ENCODE results near the gene HPSE2.

The HPSE2 gene

DNA sequence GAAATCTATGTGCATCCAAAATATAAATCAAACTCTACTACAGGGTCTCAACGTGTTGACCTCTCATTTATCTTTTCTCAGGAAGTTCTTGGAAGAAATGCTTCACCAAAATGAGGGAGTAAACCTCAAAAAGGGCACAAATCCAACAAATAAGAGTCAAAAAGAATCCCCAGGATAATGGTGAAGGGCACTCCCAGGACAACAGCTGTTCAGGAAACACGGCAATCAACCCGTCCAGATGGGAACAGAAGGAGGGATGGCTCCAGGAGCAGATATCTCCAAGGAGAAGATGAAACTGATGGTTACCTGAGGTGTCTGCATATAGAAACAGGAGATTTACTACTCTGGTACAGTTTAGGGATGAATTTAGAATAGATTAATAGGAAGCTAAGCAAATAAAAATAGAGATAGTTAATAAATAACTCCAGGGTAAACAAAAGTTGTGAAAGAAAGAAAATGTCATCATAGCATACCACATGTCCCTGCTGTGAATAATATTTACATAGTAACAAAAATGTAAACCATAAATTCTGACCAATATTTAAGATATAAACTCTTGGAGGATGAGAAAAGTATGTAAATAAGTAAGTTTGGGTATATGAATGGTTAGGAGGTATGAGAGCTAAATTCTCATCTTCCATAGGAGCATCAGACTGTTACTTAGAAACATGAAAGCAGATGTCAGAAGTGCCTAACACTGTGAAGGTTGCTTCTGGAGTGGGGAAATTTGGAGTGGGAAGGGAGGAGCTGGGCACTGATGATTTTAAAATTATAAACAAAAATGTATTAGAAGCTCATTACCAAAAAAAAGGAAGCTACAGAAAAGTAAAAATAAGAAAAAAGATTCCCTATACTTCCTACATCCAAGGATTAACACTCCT lies 551.4 kb downstream of the HPSE2 start:
- no peak for DNase-seq (ENCODE audit: low read depth in 2 of 2)

DNA sequence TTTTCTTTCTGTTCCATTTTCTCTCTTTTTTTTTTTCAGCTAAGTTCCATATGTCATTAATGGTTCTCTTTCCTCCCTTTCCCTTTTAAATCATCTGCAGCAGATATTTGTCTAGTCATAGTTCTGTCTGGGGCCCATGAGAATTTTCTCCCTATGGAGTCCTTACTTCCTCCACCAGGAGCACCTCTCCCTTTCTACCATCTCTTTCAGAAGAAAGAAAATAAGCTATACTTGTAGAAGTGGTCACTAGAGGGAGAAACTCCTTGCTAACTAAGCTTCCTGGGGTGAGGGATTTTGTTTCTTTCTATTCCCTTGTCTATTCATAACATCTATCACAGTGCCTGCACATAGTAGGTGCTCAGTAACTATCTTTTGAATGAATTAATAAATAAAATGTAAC lies 558.8 kb downstream of the HPSE2 start:
- no peak for DNase-seq (ENCODE audit: low read depth in 2 of 2)

DNA sequence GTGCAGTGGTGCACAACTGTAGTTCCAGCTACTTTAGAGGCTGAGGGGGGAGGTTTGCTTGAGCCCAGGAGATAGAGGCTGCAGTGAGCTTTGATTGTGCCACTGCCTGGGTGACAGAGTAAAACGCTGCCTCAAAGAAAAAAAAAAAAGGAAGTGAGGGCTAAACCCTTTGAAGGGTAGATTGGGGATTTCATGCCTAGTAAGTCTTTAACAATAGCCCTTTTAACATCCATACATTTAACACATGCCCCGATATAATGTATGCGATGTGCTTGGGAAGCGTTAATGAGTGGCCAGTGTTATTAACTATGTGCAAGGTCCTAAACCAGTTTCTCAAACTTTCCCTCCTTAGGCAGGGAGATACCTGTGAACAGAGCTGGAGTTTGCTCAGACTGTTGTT lies 559.8 kb downstream of the HPSE2 start:
- no peak for DNase-seq (ENCODE audit: low read depth in 2 of 2)

DNA sequence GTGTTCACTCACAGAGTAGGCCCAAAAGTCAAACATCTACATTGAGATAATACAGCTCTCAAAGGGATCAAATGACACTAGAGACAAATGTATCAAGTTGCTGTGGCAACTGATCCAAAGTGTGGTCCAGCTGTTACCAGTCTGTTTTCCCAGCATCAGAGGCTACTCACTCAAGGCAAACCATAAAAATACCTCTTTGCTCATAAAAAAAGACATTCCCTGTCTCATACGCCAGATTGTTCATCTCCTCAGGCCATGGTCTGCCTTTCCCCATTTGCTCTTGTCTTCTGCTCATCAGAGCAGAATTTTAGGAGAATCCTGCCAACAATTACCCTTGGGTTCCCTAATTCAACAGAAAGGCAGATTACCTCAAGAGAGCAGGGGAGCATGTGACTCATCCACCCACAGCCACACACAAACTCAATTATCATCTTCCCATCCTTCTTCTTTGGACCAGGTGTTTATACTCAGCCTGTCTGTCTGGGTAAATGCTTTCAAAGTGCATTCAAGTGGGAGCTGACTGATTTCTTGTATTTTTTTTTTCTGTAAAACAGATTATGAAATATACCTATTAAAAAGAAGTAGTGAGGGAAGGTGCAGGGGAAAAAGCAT lies 562.4 kb downstream of the HPSE2 start:
- DNase-seq (ENCODE audit: low read depth in 2 of 2): no peak

DNA sequence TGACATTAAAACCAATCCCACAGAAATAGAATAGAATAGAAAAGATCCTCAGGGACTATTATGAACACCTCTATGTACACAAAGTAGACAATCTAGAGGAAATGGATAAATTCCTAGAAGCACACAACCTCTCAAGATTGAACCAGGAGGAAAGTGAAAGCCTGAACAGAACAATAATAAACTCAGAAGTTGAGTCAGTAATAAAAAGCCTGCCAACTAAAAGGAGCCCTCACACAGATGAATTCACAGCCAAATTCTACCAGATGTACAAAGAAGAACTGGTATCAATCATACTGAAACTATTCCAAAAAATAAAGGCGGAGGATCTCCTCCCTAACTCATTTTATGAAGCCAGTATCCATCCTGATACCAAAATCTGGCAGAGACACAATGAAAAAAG lies 568.6 kb downstream of the HPSE2 start:
- no peak for DNase-seq (ENCODE audit: low read depth in 2 of 2)

DNA sequence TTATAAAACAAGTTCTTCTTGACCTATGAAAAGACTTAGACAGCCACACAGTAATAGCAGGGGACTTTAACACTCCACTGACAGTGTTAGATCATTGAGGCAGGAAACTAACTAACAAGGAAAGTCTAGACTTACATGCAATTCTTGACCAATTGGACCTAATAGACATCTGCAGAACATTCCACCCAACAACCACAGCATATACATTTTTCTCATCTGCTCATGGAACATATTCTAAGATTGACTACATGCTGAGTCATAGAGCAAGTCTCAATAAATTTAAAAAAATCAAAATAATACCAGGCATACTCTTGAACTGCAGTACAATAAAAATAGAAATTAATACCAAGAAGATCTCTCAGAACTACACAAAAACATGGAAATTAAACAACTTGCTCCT lies 569.4 kb downstream of the HPSE2 start:
- no peak for DNase-seq (ENCODE audit: low read depth in 2 of 2)

DNA sequence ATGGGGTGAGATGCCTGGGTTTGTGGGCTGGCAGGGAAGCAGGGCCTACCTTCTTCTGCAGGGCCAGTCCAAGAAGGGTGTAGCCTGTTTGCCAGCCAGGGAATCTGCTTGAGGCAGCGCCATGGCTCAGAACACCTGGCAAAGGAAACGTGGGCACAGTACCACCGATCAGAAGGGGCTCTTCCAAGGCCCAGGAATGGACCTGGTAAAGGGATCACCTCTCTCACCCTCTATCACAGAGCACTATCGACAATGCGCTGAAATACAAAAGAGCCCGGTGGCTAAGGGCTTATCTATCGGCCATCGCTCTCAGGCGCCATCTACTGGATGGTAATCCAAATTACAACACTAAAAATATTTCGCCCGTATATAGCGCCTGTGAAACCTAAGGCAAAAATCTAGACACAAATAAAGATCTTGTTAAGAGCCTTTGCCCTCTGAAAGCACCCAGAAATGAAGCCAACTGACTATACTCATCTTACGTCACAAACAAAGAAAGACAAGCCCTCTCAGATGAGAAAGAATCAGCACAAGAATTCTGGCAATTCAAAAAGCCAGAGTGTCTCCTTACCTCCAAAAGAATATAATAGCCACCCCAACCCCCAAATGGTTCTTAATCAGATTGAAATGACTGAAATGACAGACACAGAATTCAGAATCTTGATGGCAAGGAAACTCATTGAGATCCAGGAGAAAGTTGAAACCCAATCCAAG lies 571.2 kb downstream of the HPSE2 start:
- DNase-seq (ENCODE audit: low read depth in 2 of 2): peak; percentile 3 to 4

DNA sequence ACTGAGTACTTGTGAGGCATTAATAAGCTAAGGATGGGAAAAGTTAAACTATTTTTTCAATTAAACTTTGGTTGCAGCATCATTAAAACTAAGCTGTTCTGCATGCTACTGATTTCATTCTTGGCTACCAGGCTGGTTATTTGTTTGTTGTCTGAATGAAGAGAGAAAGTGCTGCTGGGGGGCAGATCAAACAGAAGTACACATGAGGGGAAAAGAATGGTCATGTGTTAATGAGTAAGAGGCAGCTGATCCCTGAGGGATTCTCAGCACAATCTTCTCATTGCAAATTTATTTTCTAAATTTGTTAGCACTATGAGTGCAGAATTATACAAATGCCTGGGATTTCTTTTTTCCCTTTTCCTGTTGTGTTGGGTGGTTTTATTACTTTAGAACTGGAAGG lies 575.7 kb downstream of the HPSE2 start:
- DNase-seq (ENCODE audit: low read depth in 2 of 2): no peak

DNA sequence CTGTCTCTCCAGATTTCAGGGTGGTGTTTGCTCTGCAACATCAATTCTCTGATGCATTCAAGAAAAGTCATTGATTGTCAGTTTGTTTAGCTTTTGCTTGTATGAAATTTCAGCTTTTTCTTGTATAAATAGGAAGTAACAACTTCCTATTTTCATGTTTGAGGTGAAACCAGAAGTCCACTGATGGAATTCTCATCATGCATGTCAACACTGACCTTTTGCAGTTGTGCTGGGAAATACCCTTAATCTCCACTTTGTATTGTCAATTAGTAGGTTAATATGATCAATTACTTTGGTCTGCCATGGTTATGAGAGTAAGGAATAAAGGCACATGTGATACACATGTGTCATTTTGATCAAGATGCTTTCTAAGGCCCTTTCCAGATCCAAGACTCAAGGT lies 580.2 kb downstream of the HPSE2 start:
- DNase-seq (ENCODE audit: low read depth in 2 of 2): no peak

DNA sequence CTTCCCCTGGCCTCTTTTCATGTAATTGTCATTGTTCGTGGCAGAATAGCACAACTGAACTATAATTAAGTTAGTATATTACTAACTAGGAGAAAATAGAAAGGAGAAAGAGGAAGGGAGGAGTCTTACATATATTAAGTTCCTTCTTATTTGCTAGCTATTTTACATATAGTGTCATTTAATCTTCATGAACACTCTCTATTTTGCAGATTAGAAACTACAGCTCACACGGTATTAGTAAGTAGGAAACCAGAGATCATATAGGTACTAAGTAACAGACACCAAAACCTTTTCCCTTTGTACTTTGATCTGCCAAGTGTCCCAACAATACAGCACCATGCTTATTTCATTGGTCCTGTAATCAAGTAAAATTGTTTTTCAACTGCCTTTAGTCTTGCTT lies 586.5 kb downstream of the HPSE2 start:
- DNase-seq (ENCODE audit: low read depth in 2 of 2): no peak

DNA sequence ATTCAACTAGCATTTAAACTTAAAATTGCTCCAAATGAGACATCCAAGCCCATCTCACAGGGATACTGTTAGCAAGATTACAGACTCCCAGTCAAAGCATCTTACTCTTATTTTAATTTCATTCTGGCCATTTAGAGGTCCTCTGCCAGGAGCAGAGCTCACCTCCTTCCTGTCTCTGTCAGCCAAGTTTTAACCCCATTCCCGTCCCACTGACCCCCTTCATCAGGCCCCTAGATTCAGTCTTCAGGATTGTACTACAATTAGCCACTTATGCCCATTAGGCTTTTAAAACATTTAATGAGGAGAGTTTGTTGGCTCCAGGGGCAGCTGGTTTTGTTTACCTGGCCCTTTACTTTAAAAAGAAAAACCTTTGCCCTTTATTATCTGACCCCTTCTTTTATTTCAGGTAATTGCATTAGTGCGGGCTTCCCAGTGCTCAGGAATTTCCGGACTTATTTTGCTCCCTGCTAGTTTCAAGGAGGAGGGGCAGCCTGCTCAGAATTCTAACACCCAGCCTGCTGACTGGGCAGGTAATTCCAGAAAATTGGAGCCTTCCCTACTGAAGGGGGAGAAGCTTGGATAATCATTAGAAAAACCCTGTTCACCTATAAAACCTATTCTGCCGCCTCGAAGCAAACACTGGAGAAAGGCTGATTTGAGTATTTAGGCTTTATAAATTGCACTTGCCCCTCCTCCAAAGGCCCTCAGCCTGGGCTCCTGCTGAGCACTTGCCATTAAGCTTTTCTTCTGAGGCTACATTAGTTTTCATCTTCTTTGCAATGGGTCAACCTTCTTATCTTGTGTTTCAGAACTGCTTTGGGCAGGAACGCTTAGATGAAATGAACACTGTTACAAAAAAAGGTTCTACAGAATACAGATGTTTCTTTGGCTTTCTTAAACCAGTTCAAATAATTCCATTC lies 588.4 kb downstream of the HPSE2 start:
- no peak for DNase-seq (ENCODE audit: low read depth in 2 of 2)

DNA sequence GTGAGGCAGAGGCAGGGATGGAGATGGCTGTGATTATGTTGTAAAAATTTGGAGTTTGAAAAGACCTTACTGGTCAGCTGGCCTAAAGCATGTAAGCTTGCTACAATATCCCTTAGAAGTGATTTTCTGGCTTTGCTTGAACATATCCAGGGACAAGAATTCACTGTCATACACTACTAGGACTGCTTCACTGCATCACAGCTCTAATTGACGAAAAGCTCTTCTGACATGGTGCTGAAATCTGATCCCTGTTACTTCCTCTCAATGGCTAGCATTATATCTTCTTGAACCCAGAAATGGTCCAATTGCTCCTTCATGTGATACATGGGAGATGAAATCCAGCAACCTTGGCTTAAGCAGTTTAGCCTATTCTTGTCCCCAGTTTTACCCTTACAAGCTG lies 591.2 kb downstream of the HPSE2 start:
- DNase-seq (ENCODE audit: low read depth in 2 of 2): no peak

DNA sequence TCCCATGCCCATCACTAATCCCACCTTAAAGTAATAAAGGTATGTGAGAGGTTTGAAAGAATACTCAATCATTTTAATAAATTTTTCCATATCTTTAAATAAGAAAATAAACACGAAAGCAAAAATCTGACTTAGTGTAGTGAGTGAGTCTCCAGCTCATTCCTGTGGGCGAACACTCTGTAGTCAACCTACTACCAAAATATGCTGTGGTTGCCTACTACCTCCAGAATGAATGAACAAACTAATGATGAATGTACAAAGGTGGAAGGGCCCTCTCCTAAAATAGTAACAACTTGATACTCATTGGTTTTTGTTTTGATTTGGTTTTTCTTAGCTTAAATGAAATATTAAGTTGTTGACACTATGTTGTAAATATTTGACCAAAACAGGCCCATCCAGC lies 593.4 kb downstream of the HPSE2 start:
- no peak for DNase-seq (ENCODE audit: low read depth in 2 of 2)

DNA sequence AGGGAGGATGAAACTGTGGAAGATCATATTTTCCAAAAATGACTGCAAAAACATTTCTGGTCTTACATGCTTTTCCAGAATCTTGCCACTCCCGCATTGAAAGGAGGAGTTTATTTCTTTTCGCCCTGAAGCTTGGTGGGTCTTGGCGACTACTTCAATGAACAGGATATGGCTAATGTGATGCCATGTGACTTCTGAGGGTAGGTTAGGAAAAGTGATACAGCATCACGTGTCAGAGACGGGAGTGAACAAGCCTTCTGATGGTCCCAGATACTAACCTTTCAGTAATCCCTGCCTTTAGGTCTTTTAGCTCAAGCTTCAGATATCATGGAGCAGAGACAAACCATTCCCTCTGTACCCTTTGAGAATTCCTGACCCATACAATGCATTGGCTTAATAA lies 596.7 kb downstream of the HPSE2 start:
- DNase-seq (ENCODE audit: low read depth in 2 of 2): no peak

DNA sequence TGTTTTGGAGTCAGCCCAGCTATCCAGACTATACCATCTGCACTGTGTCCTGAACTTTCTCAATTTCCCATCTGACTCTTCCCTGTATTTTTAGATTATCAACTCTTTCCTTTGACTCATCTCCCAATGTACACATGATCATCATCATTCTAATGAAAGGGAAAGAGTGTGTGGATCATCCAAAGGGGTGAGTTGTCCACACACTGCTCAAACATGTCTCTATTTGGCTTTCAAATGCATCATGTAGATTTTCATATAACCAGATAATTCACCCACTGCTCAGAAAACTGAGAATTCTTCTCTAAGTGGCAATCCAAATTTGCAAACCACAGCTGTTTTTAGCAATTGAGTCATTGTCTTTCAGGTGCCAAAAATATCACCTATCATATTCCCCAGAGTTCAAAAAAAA lies 598.7 kb downstream of the HPSE2 start:
- DNase-seq (ENCODE audit: low read depth in 2 of 2): no peak

DNA sequence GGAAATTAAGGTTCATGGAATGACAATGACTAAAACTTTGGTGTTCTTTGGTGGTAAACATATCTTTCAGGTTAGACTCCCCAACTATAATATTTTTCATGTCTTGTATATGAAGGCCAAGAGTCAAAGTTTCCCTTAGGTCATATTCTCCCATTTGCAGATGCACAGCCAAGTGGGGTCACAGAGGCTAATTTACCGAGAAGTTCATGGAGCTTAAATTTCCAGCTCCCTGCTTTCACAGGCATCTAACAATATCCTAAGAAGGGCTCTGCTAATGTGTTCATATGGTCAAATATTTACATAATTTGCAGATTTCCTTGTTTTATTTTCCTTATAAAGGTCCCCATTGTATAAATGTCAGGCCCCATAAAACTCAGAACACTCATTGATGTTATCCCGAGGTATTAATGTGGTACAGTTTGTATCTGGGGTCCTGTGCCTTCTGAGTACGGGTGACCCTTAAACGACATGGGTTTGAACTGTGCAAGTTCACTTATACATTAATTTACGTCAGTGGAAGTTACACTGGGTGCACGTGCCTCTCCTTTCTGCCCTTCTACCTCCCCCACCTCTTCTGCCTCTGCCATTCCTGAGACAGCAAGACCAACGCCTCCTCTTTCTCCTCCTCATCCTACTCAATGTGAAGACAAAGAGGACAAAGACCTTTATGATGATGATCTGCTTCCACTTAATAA lies 603.0 kb downstream of the HPSE2 start:
- no peak for DNase-seq (ENCODE audit: low read depth in 2 of 2)

DNA sequence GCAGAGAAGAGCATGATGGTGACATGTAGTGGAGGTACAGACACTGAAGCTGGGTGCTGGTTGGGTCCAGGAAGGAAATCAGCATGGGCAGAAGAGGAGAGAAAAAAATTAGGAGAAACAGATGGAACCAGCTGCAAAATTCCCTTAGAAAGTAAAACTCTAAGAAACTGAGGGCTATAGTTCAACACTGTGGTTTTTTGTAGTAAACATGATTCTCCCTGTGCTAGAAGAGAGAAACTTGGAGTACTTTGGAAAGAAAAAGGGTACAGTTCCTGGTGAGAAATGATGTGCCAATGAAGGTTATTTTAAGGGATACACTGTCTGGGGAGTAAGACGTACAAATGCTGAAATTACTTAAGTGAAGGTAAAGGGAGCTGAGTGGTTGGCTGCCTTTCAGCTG lies 607.4 kb downstream of the HPSE2 start:
- DNase-seq (ENCODE audit: low read depth in 2 of 2): no peak

DNA sequence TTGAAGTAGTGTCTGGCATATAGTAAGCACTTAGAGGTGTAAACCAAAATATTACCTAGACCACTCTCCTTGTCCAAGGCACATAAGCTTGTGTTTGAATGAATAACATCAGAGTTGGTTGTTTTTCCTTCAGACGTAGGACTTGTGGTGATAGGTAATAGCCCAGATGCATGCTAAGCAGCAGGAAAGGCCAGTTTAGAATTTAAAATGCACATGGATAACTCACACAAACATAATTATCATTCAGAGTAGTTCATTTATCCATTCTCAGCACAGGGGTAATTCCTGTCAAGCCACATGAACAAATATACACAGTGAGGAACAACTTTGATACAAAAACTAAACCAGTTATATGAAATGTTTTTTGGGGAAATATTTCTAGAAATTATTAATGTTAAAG lies 607.9 kb downstream of the HPSE2 start:
- DNase-seq (ENCODE audit: low read depth in 2 of 2): no peak

DNA sequence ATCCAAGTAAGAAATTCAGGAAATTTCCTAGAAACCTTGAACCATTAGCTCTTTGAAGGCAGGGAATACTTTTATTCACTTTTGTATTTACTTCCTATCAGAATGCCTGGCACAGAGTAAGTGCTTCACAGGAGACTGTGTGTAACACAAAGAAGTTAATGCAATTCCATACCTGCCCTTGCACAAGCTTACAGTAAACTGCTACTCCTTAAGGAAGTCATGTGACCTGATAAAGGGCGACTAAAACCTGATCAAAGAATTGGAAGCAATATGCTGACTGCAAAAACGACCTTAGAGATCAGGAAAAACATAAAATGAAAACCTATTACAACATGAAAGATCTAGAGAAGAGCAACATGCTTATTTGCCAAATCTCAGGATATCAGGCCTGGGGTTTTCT lies 610.7 kb downstream of the HPSE2 start:
- DNase-seq (ENCODE audit: low read depth in 2 of 2): no peak

DNA sequence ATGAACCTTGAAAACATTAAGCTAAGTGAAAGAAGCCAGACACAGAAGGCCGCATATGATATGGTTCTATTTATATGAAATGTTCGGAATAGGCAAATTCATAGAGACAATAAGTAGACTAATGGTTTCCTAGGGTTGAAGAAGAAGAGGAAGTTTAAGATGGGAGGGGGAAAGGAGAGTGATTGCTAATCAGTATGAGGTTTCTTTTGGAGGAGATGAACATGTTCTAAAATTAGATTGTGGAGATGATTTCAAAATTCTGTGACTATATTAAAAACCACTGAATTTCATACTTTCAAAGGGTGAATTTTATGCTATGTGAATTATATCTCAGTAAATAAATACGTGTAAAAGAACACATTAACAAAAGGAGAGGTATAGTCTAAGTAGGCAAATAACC lies 612.5 kb downstream of the HPSE2 start:
- DNase-seq (ENCODE audit: low read depth in 2 of 2): no peak

DNA sequence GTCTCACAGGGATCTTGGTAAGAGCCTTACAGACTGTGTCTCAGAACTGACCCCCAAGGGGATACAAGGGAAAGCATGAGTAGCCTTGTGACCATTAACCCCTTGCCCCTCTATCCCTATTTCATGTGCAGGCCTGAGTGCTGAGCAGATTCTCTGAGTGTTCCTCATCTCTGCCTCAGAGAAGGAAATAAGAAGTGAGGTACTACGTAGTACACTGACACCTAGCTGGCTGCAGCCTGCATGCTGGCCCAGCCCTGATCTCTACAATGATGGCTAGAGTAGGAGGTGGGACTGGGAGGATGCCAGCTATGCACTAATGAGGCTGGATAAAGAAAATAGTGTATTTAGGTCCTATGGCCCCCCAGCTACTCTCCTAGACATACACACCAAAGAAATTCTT lies 614.0 kb downstream of the HPSE2 start:
- no peak for DNase-seq (ENCODE audit: low read depth in 2 of 2)

All from stimulated activated CD4-positive, alpha-beta T cell treated with anti-CD3 and anti-CD28 coated beads, Interleukin-4, amount 100 ng/mL, for 48 hours (primary cell).